HCT116 (cell line): ENCODE results near the gene RRBP1.

Source experiments
- CTCF ChIP-seq, 3 experiments: fragments of 200-600 bp in 1 of 3; sonication (generic) in 1 of 3; IDR thresholded peaks in 2 of 3; conservative IDR thresholded peaks in 1 of 3; 2 replicates each; pipeline ENCODE4 v1.5.1; 2012 to 2017; ENCODE audit warnings: low read depth in 2 of 3, low read length in 2 of 3, antibody characterized with exemption in 1 of 3, borderline replicate concordance in 1 of 3, control low read depth in 1 of 3, mild to moderate bottlenecking in 1 of 3, mixed read lengths in 1 of 3, mixed run types in 1 of 3, moderate library complexity in 1 of 3; ENCODE audit not compliant: insufficient read depth in 1 of 3
- ELF1 ChIP-seq: IDR thresholded peaks from 2 replicates; pipeline ENCODE4 v1.6.1; 2012; ENCODE audit warnings: low read depth, borderline replicate concordance
- EZH2 ChIP-seq: fragments of 200-600 bp; sonication (generic); IDR thresholded peaks from 2 replicates; pipeline ENCODE4 v1.6.1; 2017; ENCODE audit warnings: antibody characterized with exemption, mixed run types
- FOSL1 ChIP-seq: IDR thresholded peaks from 2 replicates; pipeline ENCODE4 v1.6.1; 2012; ENCODE audit warnings: low read depth
- JUND ChIP-seq: IDR thresholded peaks from 2 replicates; pipeline ENCODE4 v1.6.1; 2012
- MAX ChIP-seq: IDR thresholded peaks from 2 replicates; pipeline ENCODE4 v1.6.1; 2012
- POLR2A ChIP-seq: IDR thresholded peaks from 2 replicates; pipeline ENCODE4 v1.7.0; 2011; ENCODE audit warnings: borderline replicate concordance; ENCODE audit not compliant: insufficient read depth, insufficient read length; ENCODE audit errors: extremely low read depth
- POLR2AphosphoS5 ChIP-seq: IDR thresholded peaks from 2 replicates; pipeline ENCODE4 v1.6.1; 2011; ENCODE audit warnings: mild to moderate bottlenecking, low read depth, low read length, moderate library complexity
- REST ChIP-seq: IDR thresholded peaks from 2 replicates; pipeline ENCODE4 v1.6.1; 2012; ENCODE audit warnings: low read depth
- SP1 ChIP-seq: IDR thresholded peaks from 2 replicates; pipeline ENCODE4 v1.6.1; 2012; ENCODE audit warnings: low read depth
- SRF ChIP-seq: IDR thresholded peaks from 2 replicates; pipeline ENCODE4 v1.6.1; 2012; ENCODE audit warnings: low read depth
- ZNF274 ChIP-seq: fragments of 200-500 bp; sonication (Bioruptor generic); IDR thresholded peaks from 2 replicates; pipeline ENCODE4 v1.6.1; 2014; ENCODE audit warnings: mild to moderate bottlenecking, low read depth, low read length, inconsistent platforms

- TF ChIP-seq POLR2A, result no peak
- no peak for TF ChIP-seq EZH2
- TF ChIP-seq SRF, result no peak
- TF ChIP-seq CTCF (IDR thresholded peaks at IDR 0.05 in 2 of 3, conservative IDR thresholded peaks at IDR 0.05 in 1 of 3; ENCODE audit: borderline replicate concordance in 1 of 3, insufficient read depth in 1 of 3, low read depth in 2 of 3, low read length in 2 of 3), result no peak
- TF ChIP-seq POLR2AphosphoS5, result no peak
- TF ChIP-seq JUND, result no peak
- TF ChIP-seq FOSL1, result no peak
- TF ChIP-seq SP1, result no peak
- no peak for TF ChIP-seq MAX
- no peak for TF ChIP-seq ZNF274
- TF ChIP-seq ELF1, result no peak
- TF ChIP-seq REST, result no peak
Observed at GRCh38 chr20:17712201-17712600, 30.2 kb upstream of the RRBP1 start.
